Measurements from ENCODE around the gene CTPS2. TPM values are rescaled to one million over a fixed set of nuclear protein-coding genes. Genes with fewer than 3 reads are reported as not detected.

Gene CTPS2
- total RNA-seq, 4 donors from 2014 or later = 5.4 to 14.7 (median 7.5) TPM

GRCh38 chrX:16711219-16711811 lies 1.2 kb downstream of the CTPS2 start:
- no peak for TF ChIP-seq CTCF (IDR thresholded peaks at IDR 0.05)
- DNase-seq (ENCODE audit: low spot score) (no peak), ATAC-seq (ENCODE audit: low FRiP score) (peak; percentile 16)

GRCh38 chrX:16708016-16708415 lies 4.5 kb downstream of the CTPS2 start:
- TF ChIP-seq CTCF (IDR thresholded peaks at IDR 0.05) = no peak
- ATAC-seq (ENCODE audit: low FRiP score) (no peak), DNase-seq (ENCODE audit: low spot score) (no peak)

- no peak for ATAC-seq (ENCODE audit: low FRiP score)
- no peak for TF ChIP-seq CTCF (IDR thresholded peaks at IDR 0.05)
- DNase-seq (ENCODE audit: low spot score) = no peak
Observed at GRCh38 chrX:16705370-16705769, 7.1 kb downstream of the CTPS2 start.

- ATAC-seq (ENCODE audit: low FRiP score) (no peak), DNase-seq (ENCODE audit: low spot score) (no peak)
- TF ChIP-seq CTCF (IDR thresholded peaks at IDR 0.05) = no peak
Observed at GRCh38 chrX:16702700-16703599, 9.5 kb downstream of the CTPS2 start.

GRCh38 chrX:16700734-16701133 lies 11.7 kb downstream of the CTPS2 start:
- TF ChIP-seq CTCF (IDR thresholded peaks at IDR 0.05) = no peak
- no peak for DNase-seq (ENCODE audit: low spot score)
- ATAC-seq (ENCODE audit: low FRiP score) = no peak

GRCh38 chrX:16699389-16699788 lies 13.1 kb downstream of the CTPS2 start:
- TF ChIP-seq CTCF (IDR thresholded peaks at IDR 0.05) = no peak
- DNase-seq (ENCODE audit: low spot score) = no peak
- no peak for ATAC-seq (ENCODE audit: low FRiP score)

GRCh38 chrX:16696956-16697355 lies 15.5 kb downstream of the CTPS2 start:
- no peak for TF ChIP-seq CTCF (IDR thresholded peaks at IDR 0.05)
- ATAC-seq (ENCODE audit: low FRiP score) (no peak), DNase-seq (ENCODE audit: low spot score) (no peak)
